Stromal cell of bone marrow (primary cell): Measurements from ENCODE around the gene ARMC9.
"Not testable (repeated sequence)": the region's sequence is repeated elsewhere in the genome, so short reads cannot be mapped to it uniquely, and the experiment has no call there.

Experiments used
- DNase-seq: peaks from one replicate; pipeline ENCODE4 v3.0.0-alpha.2; 2012; ENCODE audit warnings: low read depth

The ARMC9 gene

DNA sequence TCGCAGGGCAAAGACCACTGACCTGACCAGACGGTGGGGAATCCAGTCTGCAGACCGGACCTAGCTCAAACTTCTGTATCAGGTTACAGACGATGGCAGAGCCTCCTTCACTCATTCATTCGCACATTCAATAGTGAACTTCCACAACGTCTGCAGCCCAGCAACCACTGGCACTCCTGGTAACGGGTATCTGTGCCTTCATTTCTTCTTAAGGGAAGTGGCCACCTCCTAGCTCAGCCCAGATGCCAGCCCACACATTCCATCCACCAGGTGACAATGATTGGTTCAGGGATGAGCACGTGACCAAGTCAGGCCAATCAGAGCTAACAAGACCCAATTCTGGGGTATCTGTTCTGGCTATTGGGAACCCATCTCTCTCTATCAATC lies 15.9 kb upstream of the ARMC9 start:
- no peak for DNase-seq

DNA sequence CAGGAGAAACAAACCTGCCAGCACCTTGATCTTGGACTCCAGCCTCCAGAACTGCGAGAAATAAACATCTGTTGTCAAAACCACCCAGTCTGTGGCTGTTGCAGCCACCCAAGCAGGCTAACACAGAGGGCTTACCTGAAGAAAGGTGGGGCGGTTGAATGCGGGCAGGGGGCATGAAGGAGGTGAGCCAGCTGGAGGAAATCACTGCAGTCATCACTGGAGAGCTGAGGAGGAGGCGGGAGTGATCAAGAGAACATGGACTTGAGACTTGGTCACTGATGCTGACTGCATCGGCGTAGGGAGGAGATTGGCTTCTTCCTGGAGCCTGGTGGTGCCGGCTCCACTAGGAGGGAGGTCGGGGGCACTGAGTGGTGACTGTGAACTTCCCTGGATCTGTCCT lies 14.6 kb upstream of the ARMC9 start:
- no peak for DNase-seq

DNA sequence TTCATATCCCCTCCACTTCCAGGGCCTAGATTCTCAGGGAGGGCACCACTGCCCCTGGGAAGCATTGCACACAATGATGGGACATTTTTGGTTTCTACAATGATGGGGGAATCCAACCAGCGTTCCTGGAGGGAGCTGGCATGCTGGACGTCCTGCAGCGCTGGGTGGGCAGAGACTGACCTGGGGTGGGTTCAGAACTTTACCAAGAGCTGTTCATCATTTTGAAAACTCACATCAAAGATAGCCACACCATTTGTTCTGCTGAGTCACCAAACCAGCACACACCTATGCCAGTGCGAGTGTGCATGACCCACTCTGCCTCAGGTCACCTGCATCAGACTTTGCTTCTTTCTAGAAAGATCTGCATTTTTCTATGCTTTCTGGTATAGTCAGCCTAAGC lies 14.1 kb upstream of the ARMC9 start:
- no peak for DNase-seq

GRCh38 chr2:231185050-231185725 lies 13.2 kb upstream of the ARMC9 start:
- DNase-seq: no peak

- no peak for DNase-seq
Measured at GRCh38 chr2:231185886-231186285, 12.5 kb upstream of the ARMC9 start.

- DNase-seq: no peak
Measured at GRCh38 chr2:231186325-231186724, 12.1 kb upstream of the ARMC9 start.

DNA sequence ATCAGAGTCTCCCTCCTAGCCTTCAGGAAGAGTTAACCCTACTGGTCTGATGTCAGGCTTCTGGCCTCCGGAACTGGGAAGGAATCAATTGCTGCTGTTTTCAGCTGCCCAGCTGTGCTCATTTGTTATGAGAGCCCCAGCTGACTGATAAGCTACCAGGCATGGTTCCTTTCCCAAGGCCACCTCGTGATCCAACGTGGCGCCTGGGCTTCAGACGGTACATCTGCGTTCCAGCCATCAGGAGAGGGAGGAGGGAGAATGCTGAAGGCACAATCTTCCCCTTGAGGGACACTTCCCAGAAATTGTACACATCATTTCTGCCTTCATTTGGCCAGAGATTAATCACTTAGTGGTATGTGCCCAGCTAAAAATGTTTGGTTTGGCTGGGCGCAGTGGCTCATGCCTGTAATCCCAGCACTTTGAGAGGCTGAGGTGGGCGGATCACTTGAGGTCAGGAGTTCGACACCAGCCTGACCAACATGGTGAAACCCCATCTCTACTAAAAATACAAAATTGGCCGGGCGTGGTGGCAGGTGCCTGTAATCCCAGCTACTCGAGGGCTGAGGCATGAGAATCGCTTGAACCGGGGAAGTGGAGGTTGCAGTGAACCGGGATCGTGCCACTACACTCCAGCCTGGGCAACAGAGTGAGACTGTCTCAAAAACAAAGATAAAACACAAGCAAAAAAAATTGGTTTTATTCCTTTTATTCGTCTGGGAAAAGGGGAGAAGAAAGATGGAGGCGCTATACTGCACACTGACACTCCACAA lies 10.5 kb upstream of the ARMC9 start:
- DNase-seq: peak; percentile 94

DNA sequence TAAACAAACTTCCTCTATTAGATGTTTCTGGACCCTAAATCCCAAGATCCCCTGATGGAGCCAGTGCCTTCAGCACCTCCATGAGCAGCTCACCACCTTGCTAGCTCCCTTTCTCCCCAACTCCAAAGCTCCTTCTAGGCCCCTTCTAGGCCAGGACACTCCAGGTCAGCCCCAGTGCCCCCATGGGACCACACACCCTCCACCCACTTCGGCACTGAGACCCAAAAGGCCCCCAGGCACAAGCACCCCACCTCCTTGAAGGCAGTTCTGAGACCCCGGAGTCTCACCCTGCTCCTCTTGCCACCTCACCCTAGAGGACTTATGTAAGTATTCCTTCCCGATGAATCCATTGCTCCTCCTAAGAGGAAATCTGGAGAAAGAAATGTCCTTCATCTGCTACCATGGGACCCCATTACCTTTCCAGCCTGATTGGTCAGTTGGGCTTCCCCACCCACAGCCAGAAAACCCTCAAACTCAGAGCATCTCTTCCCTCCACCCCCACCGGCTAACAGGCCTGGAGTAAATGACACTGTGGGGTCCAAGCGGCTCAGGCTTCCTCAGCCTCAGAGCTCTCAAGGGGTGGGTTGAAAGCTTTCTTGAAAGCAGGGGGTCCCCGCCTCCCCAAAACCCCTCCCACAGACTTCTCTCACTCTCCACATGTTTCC lies 9.8 kb upstream of the ARMC9 start:
- DNase-seq: no peak

GRCh38 chr2:231189171-231189530 lies 9.3 kb upstream of the ARMC9 start:
- DNase-seq: no peak

- DNase-seq: peak; percentile 64
Measured at GRCh38 chr2:231189571-231190495, 8.6 kb upstream of the ARMC9 start.

DNA sequence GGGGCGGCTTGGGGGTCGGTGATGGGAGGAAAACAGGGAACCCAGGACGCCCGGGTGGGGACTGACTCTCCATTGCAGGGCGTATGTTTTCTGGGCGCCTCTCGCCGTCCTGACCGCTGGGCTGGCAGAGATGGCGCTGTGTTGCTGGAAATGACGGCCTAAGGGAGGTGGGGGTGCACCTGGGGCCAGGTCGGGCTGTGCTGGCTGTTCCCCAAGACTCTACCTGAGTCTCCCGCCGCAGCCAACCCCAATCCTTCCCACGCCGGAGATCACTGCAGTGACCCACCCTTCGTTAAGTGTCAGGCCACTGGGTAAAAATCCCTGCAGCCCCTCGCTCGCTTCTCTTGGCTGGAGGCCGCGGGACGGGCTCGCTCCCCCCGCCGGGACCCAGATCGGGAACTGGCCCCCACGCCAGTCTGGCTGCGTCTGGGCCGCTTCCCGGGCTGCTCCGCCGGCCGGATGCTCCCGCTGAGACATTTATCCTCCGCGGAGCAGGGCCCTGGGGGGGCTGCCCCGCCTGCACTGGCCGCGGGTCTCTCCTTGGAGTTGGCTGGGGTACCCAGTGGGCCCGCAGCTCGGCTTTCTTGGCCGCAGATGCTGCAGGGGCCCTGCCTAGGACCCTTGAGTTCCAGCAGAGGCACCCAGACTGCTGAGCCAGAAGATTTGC lies 7.8 kb upstream of the ARMC9 start:
- DNase-seq: no peak

- peak; percentile 88 for DNase-seq
Measured at GRCh38 chr2:231191896-231192872, 6.2 kb upstream of the ARMC9 start.

- no peak for DNase-seq
Measured at GRCh38 chr2:231193216-231193615, 5.2 kb upstream of the ARMC9 start.

GRCh38 chr2:231196592-231196991 lies 1.8 kb upstream of the ARMC9 start:
- DNase-seq: no peak

DNA sequence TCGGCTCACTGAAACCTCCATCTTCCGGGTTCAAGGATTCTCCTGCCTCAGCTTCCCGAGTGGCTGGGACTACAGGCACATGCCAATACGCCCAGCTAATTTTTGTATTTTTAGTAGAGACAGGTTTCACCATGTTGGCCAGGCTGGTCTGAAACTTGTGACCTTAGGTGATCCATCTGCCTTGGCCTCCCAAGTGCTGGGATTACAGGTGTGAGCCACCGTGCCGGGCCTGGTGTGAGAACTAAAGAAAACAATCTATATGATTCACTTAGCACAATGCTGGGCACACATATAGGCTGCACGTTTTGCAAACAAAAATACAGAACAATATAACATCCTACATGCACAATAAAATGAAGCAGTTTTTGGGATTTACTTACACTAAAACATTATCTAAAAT lies 1.2 kb upstream of the ARMC9 start:
- not testable (repeated sequence) for DNase-seq

- no peak for DNase-seq
Measured at GRCh38 chr2:231197706-231198290, 633 bp upstream of the ARMC9 start.

GRCh38 chr2:231199219-231199618 lies 788 bp downstream of the ARMC9 start:
- no peak for DNase-seq

DNA sequence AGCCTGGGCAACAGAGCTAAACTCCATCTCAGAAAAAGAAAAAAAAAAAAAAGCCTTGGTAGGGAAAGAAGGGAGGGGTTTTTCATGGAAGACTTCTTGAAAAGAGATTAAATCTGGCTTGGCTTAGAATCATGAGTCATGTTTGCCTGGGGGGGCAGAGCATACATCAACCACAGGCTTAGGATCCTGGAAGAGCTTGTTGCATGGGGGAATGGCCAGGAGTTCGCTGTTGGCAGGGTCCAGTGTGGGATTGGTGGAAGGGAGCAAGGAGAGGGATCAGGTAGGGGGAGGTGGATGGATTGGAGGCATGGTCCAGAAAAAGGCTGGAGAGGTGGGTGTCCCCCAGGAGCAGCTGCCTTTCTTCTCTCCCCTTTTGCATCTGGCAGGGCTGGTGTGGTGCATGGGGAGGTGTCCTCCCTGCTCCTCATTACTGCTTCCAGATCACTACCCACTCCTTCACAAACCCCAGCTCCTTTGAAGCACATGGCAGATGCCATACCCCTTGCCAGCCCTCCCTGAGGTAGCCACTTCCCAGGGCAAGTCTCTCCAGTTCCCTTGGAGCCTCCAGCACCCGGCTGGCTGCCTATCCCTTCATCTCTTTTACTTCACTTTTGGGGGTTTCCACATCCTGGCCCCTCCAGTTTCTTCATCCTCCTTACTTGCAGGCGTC lies 2.5 kb downstream of the ARMC9 start:
- no peak for DNase-seq

- DNase-seq: no peak
Measured at GRCh38 chr2:231201475-231201814, 3.0 kb downstream of the ARMC9 start.

DNA sequence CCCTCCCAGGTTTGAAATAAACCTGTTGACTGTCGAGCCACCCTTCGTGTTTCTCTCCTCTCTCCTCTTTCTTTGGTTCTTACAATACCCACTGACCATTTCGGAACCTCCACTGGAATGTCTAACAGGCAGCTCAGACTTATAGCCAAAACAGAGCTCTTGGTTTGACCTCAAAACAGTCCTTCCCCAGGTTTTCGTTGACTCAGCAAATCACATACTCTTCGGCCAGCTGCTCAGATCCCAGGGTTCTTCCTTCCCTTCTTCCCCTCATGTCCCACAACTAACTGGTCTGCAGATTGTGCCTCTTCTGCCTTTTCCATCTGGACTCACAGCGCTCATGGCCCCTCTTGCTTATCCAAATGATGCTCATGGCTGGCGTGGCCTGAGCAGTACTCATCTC lies 4.7 kb downstream of the ARMC9 start:
- DNase-seq: no peak
